ENCODE measurements around the gene INSYN2B.

Gene INSYN2B

GRCh38 chr5:169970911-169971765, 9.2 kb downstream of the INSYN2B start:
- DNase-seq = peak; percentile 43

GRCh38 chr5:169970339-169970738, 10.0 kb downstream of the INSYN2B start:
- peak; percentile 37 for DNase-seq

GRCh38 chr5:169964246-169964645, 16.0 kb downstream of the INSYN2B start:
- no peak for DNase-seq

- no peak for DNase-seq
These were observed 19.6 kb downstream of the INSYN2B start for GRCh38 chr5:169960659-169961058.

- no peak for DNase-seq
These were observed 22.0 kb downstream of the INSYN2B start for GRCh38 chr5:169958278-169958677.

GRCh38 chr5:169956756-169957155, 23.5 kb downstream of the INSYN2B start:
- no peak for DNase-seq

GRCh38 chr5:169956126-169956525, 24.2 kb downstream of the INSYN2B start:
- DNase-seq = no peak

- DNase-seq = no peak
These were observed 25.5 kb downstream of the INSYN2B start for GRCh38 chr5:169954786-169955185.

- peak; percentile 83 for DNase-seq
These were observed 27.1 kb downstream of the INSYN2B start for GRCh38 chr5:169953196-169953595.

- no peak for DNase-seq
These were observed 30.0 kb downstream of the INSYN2B start for GRCh38 chr5:169950333-169950732.

- DNase-seq = no peak
These were observed 33.5 kb downstream of the INSYN2B start for GRCh38 chr5:169946743-169947295.

- peak; percentile 6 for DNase-seq
These were observed 34.4 kb downstream of the INSYN2B start for GRCh38 chr5:169945831-169946261.

- DNase-seq = peak; percentile 14
These were observed 35.2 kb downstream of the INSYN2B start for GRCh38 chr5:169944922-169945680.

- DNase-seq = no peak
These were observed 36.2 kb downstream of the INSYN2B start for GRCh38 chr5:169944115-169944514.

- no peak for DNase-seq
These were observed 37.3 kb downstream of the INSYN2B start for GRCh38 chr5:169943026-169943425.

- DNase-seq = no peak
These were observed 38.1 kb downstream of the INSYN2B start for GRCh38 chr5:169942181-169942580.

- no peak for DNase-seq
These were observed 38.8 kb downstream of the INSYN2B start for GRCh38 chr5:169941542-169941941.

GRCh38 chr5:169939731-169940130, 40.6 kb downstream of the INSYN2B start:
- no peak for DNase-seq

- no peak for DNase-seq
These were observed 41.9 kb downstream of the INSYN2B start for GRCh38 chr5:169938439-169938838.

GRCh38 chr5:169935762-169936161, 44.5 kb downstream of the INSYN2B start:
- DNase-seq = no peak

- DNase-seq = no peak
These were observed 45.3 kb downstream of the INSYN2B start for GRCh38 chr5:169934990-169935389.

GRCh38 chr5:169933616-169934015, 46.7 kb downstream of the INSYN2B start:
- DNase-seq = no peak

GRCh38 chr5:169933127-169933526, 47.2 kb downstream of the INSYN2B start:
- DNase-seq = no peak

GRCh38 chr5:169923988-169924387, 56.3 kb downstream of the INSYN2B start:
- no peak for DNase-seq
